ENCODE measurements around the gene TSC2. TPM values are rescaled to one million over a fixed set of nuclear protein-coding genes. Genes with fewer than 3 reads are reported as not detected.

Gene TSC2
- total RNA-seq, 2 donors from 2014 or later = 73.9 to 152 TPM

DNA sequence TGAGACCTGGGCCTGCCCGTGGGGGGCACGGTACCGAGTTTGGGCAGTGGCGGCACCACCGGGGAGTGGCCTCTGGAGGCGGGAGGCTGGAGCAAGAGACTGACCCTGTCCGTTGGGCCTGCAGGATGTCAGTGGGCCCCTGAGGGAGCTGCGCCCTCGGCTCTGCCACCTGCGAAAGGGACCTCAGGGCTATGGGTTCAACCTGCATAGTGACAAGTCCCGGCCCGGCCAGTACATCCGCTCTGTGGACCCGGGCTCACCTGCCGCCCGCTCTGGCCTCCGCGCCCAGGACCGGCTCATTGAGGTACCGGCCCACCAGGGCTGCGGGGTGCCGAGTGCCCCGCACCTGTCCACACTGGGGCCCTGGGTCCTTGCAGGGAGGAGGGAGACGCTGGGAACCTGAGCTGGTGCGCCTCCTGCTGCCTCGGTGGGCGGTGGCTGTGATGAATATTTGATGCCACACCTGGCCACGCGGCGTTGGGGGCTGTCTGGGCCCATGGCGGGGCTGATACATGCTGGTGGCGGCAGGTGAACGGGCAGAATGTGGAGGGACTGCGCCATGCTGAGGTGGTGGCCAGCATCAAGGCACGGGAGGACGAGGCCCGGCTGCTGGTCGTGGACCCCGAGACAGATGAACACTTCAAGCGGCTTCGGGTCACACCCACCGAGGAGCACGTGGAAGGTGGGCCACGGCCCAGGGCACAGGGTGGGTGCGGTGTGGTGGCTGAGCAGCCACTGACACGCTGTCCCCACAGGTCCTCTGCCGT lies 11.4 kb upstream of the TSC2 start:
- Histone ChIP-seq H3K27ac (peak overlapping the region; percentile 33 to 82 (median 66)), H3K4me1 (peaks cover 45% of the 10 kb centered on the region), H3K4me3 (no peak overlapping the region), H3K36me3 (replicated peaks in 1 of 2; ENCODE audit: insufficient read depth in 1 of 2, low read depth in 2 of 2) (no peaks in the 10 kb centered on the region), H3K9me3 (no peaks in the 10 kb centered on the region), H3K27me3 (no peaks in the 10 kb centered on the region)
- TF ChIP-seq, protein P1, sequence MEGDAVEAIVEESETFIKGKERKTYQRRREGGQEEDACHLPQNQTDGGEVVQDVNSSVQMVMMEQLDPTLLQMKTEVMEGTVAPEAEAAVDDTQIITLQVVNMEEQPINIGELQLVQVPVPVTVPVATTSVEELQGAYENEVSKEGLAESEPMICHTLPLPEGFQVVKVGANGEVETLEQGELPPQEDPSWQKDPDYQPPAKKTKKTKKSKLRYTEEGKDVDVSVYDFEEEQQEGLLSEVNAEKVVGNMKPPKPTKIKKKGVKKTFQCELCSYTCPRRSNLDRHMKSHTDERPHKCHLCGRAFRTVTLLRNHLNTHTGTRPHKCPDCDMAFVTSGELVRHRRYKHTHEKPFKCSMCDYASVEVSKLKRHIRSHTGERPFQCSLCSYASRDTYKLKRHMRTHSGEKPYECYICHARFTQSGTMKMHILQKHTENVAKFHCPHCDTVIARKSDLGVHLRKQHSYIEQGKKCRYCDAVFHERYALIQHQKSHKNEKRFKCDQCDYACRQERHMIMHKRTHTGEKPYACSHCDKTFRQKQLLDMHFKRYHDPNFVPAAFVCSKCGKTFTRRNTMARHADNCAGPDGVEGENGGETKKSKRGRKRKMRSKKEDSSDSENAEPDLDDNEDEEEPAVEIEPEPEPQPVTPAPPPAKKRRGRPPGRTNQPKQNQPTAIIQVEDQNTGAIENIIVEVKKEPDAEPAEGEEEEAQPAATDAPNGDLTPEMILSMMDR (IDR thresholded peaks at IDR 0.05) = no peak
- no peak for TF ChIP-seq POLR2A (IDR thresholded peaks at IDR 0.05)
- no peak for ATAC-seq
- no peak for DNase-seq
- 88 to 97% methylated on average over 13 to 44 of the region's 47 CpGs for WGBS, 2 donors
- intact Hi-C loops (cut with DNase I) = no loop called here

DNA sequence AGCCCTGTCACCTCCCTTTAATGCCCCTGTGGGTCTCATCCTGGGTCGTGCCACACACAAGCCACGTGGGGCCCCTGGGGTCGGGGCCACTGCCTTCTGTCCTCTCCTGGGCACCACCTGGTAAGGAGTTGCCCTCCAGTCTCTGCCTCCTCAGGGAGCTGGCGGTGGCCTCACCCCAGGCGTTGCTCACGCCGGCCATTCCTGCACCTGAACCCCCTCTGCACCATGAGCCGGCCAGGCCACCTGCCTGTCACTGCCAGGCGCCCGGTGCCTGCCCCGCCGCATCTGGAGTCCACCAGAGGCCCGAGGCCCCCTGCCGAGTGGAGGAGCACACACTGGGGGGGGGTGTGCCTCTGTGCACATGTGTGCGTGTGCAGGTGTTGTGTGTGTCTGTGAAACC lies 10.7 kb upstream of the TSC2 start:
- Histone ChIP-seq H3K4me1 (peaks cover 45% of the 10 kb centered on the region), H3K27ac (peak overlapping the region in 2 of 4 donors; percentile 30 to 75), H3K27me3 (no peaks in the 10 kb centered on the region), H3K4me3 (no peak overlapping the region), H3K9me3 (no peaks in the 10 kb centered on the region), H3K36me3 (replicated peaks in 1 of 2; ENCODE audit: insufficient read depth in 1 of 2, low read depth in 2 of 2) (no peaks in the 10 kb centered on the region)
- 40 to 79% methylated on average over 1 to 15 of the region's 15 CpGs for WGBS, 2 donors
- ATAC-seq (no peak), DNase-seq (no peak)
- intact Hi-C loops (cut with DNase I) = no loop called here
- no peak for TF ChIP-seq POLR2A (IDR thresholded peaks at IDR 0.05)
- TF ChIP-seq, protein P1 (IDR thresholded peaks at IDR 0.05) = no peak

DNA sequence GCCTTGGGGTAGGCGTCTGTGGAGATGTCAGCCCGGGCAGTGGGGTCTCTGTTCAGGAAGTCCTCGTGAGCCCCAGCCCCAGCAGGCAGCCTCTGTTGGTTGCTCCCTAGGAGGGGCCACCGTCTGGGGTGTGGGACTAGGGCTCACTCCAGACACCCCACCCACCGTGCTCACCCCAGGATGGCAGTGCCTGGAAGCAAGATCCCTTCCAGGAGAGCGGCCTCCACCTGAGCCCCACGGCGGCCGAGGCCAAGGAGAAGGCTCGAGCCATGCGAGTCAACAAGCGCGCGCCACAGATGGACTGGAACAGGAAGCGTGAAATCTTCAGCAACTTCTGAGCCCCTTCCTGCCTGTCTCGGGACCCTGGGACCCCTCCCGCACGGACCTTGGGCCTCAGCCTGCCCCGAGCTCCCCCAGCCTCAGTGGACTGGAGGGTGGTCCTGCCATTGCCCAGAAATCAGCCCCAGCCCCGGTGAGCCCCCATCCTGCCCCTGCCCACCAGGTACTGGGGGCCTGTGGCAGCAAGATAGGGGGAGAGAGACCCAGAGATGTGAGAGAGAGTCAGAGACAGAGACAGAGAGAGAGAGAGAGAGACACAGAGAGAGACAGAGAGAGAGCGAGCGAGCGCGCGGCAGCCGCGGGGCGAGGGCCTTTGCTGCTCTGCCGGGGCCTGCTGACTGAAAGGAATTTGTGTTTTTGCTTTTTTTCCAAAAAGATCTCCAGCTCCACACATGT lies 10.0 kb upstream of the TSC2 start:
- WGBS, 2 donors = 84 to 85% methylated on average over 13 to 26 of the region's 29 CpGs
- Histone ChIP-seq H3K27me3 (no peaks in the 10 kb centered on the region), H3K36me3 (replicated peaks in 1 of 2; ENCODE audit: insufficient read depth in 1 of 2, low read depth in 2 of 2) (no peaks in the 10 kb centered on the region), H3K27ac (peak overlapping the region in 2 of 4 donors; percentile 36 to 75), H3K4me3 (no peak overlapping the region), H3K9me3 (no peaks in the 10 kb centered on the region), H3K4me1 (peaks cover 45% of the 10 kb centered on the region)
- intact Hi-C loops (cut with DNase I) = no loop called here
- DNase-seq (no peak), ATAC-seq (no peak)
- no peak for TF ChIP-seq POLR2A (IDR thresholded peaks at IDR 0.05)
- TF ChIP-seq, protein P1 (IDR thresholded peaks at IDR 0.05) = no peak

DNA sequence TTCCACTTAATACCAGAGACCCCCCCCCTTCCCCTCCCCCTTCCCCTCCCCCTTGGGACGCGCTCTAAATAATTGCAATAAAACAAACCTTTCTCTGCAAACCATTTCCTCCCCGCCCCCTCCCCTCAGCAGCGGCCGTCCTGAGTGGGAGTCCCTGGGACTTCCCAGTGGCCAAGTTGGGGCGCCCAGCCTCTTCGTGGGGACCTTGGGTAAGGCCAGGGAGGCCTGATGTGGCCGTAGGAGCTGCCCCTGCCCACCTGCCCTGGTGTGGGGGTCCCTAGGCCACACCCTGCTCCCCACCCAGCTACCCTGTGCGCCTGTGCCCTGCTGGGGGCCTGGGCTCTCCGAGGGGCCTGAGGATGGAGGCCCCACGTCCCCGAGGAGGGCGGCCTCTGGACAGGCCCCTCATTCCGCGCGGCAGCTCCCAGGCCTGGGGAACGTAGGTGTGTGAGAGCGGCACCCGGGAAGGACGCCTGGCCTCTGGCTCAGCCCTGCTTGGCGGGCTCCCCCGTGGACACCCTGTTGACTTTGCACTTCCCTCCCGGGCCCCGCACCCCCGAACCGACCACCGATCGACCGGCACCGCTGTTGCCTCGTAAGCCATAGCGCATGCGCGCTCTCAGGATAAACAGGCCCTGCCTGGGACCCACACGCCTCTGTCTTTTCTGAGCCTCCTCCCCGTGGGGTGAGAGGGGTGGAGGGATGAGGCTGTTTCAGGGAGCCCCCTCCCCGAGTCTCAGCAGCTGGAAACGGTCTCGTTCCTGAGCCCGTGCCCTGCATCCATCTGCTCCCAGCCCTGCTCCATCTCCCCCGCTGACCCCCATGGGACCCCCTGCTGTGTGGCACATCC lies 9.2 kb upstream of the TSC2 start:
- Histone ChIP-seq H3K4me3 (no peak overlapping the region), H3K36me3 (replicated peaks in 1 of 2; ENCODE audit: insufficient read depth in 1 of 2, low read depth in 2 of 2) (no peaks in the 10 kb centered on the region), H3K27me3 (no peaks in the 10 kb centered on the region), H3K4me1 (peaks cover 41% of the 10 kb centered on the region), H3K9me3 (no peaks in the 10 kb centered on the region), H3K27ac (peak overlapping the region in 2 of 4 donors; percentile 55 to 62)
- no peak for TF ChIP-seq POLR2A (IDR thresholded peaks at IDR 0.05)
- TF ChIP-seq, protein P1 (IDR thresholded peaks at IDR 0.05) = no peak
- ATAC-seq (no peak), DNase-seq (no peak)
- WGBS, 2 donors = 82 to 83% methylated on average over 26 to 35 of the region's 41 CpGs
- intact Hi-C loops (cut with DNase I) = no loop called here
